OCI-M2 (cell line): ENCODE data around the gene HYAL2.

Source experiments
- DNase-seq: peaks from one replicate; lab custom pipeline; 2025; ENCODE audit not compliant: unreplicated experiment; lab: John Stamatoyannopoulos, UW

Gene HYAL2

GRCh38 chr3:50271314-50271936 lies 51.1 kb downstream of the HYAL2 start:
- no peak for DNase-seq

GRCh38 chr3:50270422-50271224 lies 51.9 kb downstream of the HYAL2 start:
- DNase-seq = no peak

- no peak for DNase-seq
Measured at GRCh38 chr3:50269977-50270413, 52.5 kb downstream of the HYAL2 start.

- no peak for DNase-seq
Measured at GRCh38 chr3:50269460-50269859, 53.1 kb downstream of the HYAL2 start.

GRCh38 chr3:50268703-50269451 lies 53.7 kb downstream of the HYAL2 start, which contains the start of gene SEMA3B:
SEMA3B (plus strand) TSS chr3:50269147; CDS start chr3:50269241, 94 bp downstream.
- no peak for DNase-seq

- no peak for DNase-seq
Measured at GRCh38 chr3:50268276-50268675, 54.3 kb downstream of the HYAL2 start.
